B cell (primary cell): ENCODE results near the gene PEA15. TPM values are rescaled to one million over a fixed set of nuclear protein-coding genes. Genes with fewer than 3 reads are reported as not detected.

ENCODE experiments used
- ATAC-seq: fragments of 200-7000 bp; cut with Tn5 transposase; one replicate; pipeline ENCODE4 v1.10.0; 2021; ENCODE audit warnings: low read depth, mild to moderate bottlenecking, moderate number of reproducible peaks, moderate library complexity
- CTCF ChIA-PET: fragments of 350-600 bp; sonication (Branson Sonifier 250); formaldehyde crosslinking; loops from one replicate; lab custom pipeline; 2021; ENCODE audit warnings: antibody characterized with exemption, inconsistent platforms; lab: Charles Lee
- POLR2A ChIA-PET: fragments of 350-600 bp; sonication (Branson Sonifier 250); formaldehyde crosslinking; loops from one replicate; lab custom pipeline; 2021; ENCODE audit warnings: antibody characterized with exemption; lab: Charles Lee
- DNase-seq: peaks from one replicate; pipeline ENCODE4 v3.0.0; 2013
- H2AFZ ChIP-seq: 2 replicates; pipeline ENCODE4 v1.6.1; 2012; ENCODE audit warnings: mild to moderate bottlenecking, low read depth, low read length; ENCODE audit not compliant: insufficient read depth, poor library complexity, severe bottlenecking
- H3K27ac ChIP-seq, 2 donors: 1 replicate in 1 of 2; 2 replicates in 1 of 2; pipeline ENCODE4 v1.5.1; 2012 to 2013; ENCODE audit warnings: low read length in 2 of 2, mild to moderate bottlenecking in 2 of 2, moderate library complexity in 1 of 2
- H3K27me3 ChIP-seq, 4 experiments: fragments of 200-600 bp in 1 of 4; sonication (generic) in 1 of 4; replicated peaks in 1 of 4; 1 replicate in 2 of 4; 2 replicates in 2 of 4; pipeline versions ENCODE4 v1.6.1 to v1.7.0; 2013 to 2016; ENCODE audit warnings: low read length in 3 of 4, mild to moderate bottlenecking in 2 of 4, mixed read lengths in 1 of 4, moderate library complexity in 1 of 4; ENCODE audit not compliant: insufficient read depth in 4 of 4, control insufficient read depth in 3 of 4; ENCODE audit errors: control extremely low read depth in 1 of 4
- H3K36me3 ChIP-seq, 2 experiments: replicated peaks in 1 of 2; 1 replicate in 1 of 2; 2 replicates in 1 of 2; pipeline versions ENCODE4 v1.6.1 to v1.7.1; 2013; ENCODE audit warnings: low read length in 1 of 2; ENCODE audit not compliant: insufficient read depth in 2 of 2, control insufficient read depth in 1 of 2; ENCODE audit errors: control extremely low read depth in 1 of 2, extremely low read depth in 1 of 2
- H3K4me1 ChIP-seq, 2 donors: fragments of 200-600 bp in 1 of 2; sonication (generic) in 1 of 2; 1 replicate in 1 of 2; 2 replicates in 1 of 2; pipeline versions ENCODE4 v1.5.1 to v1.6.1; 2013 to 2017; ENCODE audit warnings: low read length in 2 of 2; ENCODE audit not compliant: control insufficient read depth in 2 of 2, insufficient read depth in 2 of 2
- H3K4me2 ChIP-seq: replicated peaks from 2 replicates; pipeline ENCODE3; 2012; ENCODE audit warnings: mild to moderate bottlenecking, low read depth, low read length; ENCODE audit not compliant: poor library complexity, severe bottlenecking
- H3K4me3 ChIP-seq, 5 experiments: fragments of 200-600 bp in 1 of 5; sonication (generic) in 1 of 5; 1 replicate in 3 of 5; 2 replicates in 2 of 5; pipeline versions ENCODE4 v1.5.1 to v1.7.0; 2011 to 2016; ENCODE audit warnings: low read length in 4 of 5, mild to moderate bottlenecking in 4 of 5, low read depth in 2 of 5, control low read depth in 1 of 5, moderate library complexity in 1 of 5; ENCODE audit not compliant: insufficient read depth in 1 of 5; ENCODE audit errors: control extremely low read depth in 1 of 5, extremely low read depth in 1 of 5
- H3K79me2 ChIP-seq: fragments of 200-600 bp; sonication (generic); one replicate; pipeline ENCODE4 v1.6.0; 2016; ENCODE audit warnings: low read length; ENCODE audit not compliant: control insufficient read depth, insufficient read depth
- H3K9ac ChIP-seq: fragments of 200-600 bp; sonication (generic); 2 replicates; pipeline ENCODE4 v1.6.1; 2017; ENCODE audit warnings: mild to moderate bottlenecking, low read length, moderate library complexity
- H3K9me3 ChIP-seq, 3 donors: one replicate each; pipeline versions ENCODE4 v1.6.1 to v1.7.1; 2013; ENCODE audit warnings: low read length in 2 of 3; ENCODE audit not compliant: control insufficient read depth in 2 of 3, insufficient read depth in 1 of 3; ENCODE audit errors: control extremely low read depth in 1 of 3
- H4K20me1 ChIP-seq: 2 replicates; pipeline ENCODE4 v1.6.0; 2012; ENCODE audit warnings: mild to moderate bottlenecking, low read length; ENCODE audit not compliant: insufficient read depth, control insufficient read depth, poor library complexity, severe bottlenecking
- H3K27ac Mint-ChIP-seq: one replicate; pipeline ENCODE4 v1.8.0; 2021; ENCODE audit warnings: mixed read lengths
- H3K27me3 Mint-ChIP-seq: one replicate; pipeline ENCODE4 v1.8.0; 2021; ENCODE audit warnings: mixed read lengths
- H3K4me1 Mint-ChIP-seq: one replicate; pipeline ENCODE4 v1.8.0; 2021; ENCODE audit warnings: mixed read lengths
- H3K4me3 Mint-ChIP-seq: one replicate; pipeline ENCODE4 v1.8.0; 2021; ENCODE audit warnings: mixed read lengths
- H3K9me3 Mint-ChIP-seq: one replicate; pipeline ENCODE4 v1.8.0; 2022; ENCODE audit warnings: mixed read lengths; ENCODE audit not compliant: insufficient read depth
- EZH2 ChIP-seq: IDR thresholded peaks from 2 replicates; pipeline ENCODE4 v1.6.1; 2012; ENCODE audit warnings: borderline replicate concordance, low read depth, mild to moderate bottlenecking, moderate library complexity, low read length; ENCODE audit not compliant: insufficient read depth, poor library complexity, severe bottlenecking
- WGBS: methylation state at CpG from one replicate; pipeline ENCODE4 v1.1.5; 2013; ENCODE audit warnings: missing lambda C conversion rate; ENCODE audit not compliant: insufficient coverage; 5-methylcytosine and 5-hydroxymethylcytosine counted together
- intact Hi-C: fragments of 100-400 bp; cut with micrococcal nuclease; formaldehyde crosslinking; loops from one replicate; pipeline ENCODE4 v1.10.0; 2022
- polyA minus RNA-seq: library from RNA; depleted of rRNA, polyadenylated mRNA; stranded (reverse); fragments of >200 nt; gene quantifications from 2 replicates; pipeline ENCODE4 v1.2.3, GENCODE V29; 2012
- polyA plus RNA-seq: library from polyadenylated mRNA; depleted of rRNA; stranded (reverse); fragments of >200 nt; gene quantifications from 2 replicates; pipeline ENCODE4 v1.2.3, GENCODE V29; 2012
- total RNA-seq, 2 donors: library from RNA; stranded (reverse); fragments of 120-200 nt in 1 of 2; gene quantifications; 1 replicate in 1 of 2; 2 replicates in 1 of 2; pipeline versions ENCODE4 v1.2.3 to v1.2.4, GENCODE V29; 2013 to 2022
- TF ChIP-seq, protein P1 (sequence below): fragments of 200-600 bp; IDR thresholded peaks from one replicate; pipeline ENCODE4 v1.8.0; 2022; ENCODE audit warnings: antibody characterized with exemption, mild to moderate bottlenecking

Gene PEA15, protein sequence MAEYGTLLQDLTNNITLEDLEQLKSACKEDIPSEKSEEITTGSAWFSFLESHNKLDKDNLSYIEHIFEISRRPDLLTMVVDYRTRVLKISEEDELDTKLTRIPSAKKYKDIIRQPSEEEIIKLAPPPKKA
- total RNA-seq (76.7 and 81.7 TPM in 2 replicates), polyA plus RNA-seq (89.9 and 91.4 TPM in 2 replicates), polyA minus RNA-seq (55.5 and 76.2 TPM in 2 replicates)
- total RNA-seq (2013) = 25.5 TPM

- ChIA-PET CTCF (interaction anchor here (0.6 to 9.7 kb wide), 6 partner anchors 10 to 171 kb away, joined by 3 to 77 read pairs (median 22); no protein-coding TSS in a partner anchor), POLR2A (interaction anchor here (1.0 to 1.6 kb wide), 4 partner anchors 9 to 57 kb away, joined by 3 to 5 read pairs (median 4); partner anchors contain the start of gene DCAF8)
- Histone ChIP-seq H3K4me1 (peaks cover 26 to 35% of the 10 kb centered on the region in 2 donors), H3K9ac (peak within 1 kb of the TSS; percentile 87), H3K36me3 (peaks cover 9 to 19% of the 10 kb centered on the region in 2 experiments), H3K27me3 (no peaks in the 10 kb centered on the region), H3K4me2 (peak within 1 kb of the TSS; percentile 94), H4K20me1 (no peaks in the 10 kb centered on the region), H3K27ac (peak within 1 kb of the TSS; percentile 98 to 99), H3K79me2 (peaks cover 15% of the 10 kb centered on the region), H3K4me3 (peak within 1 kb of the TSS; percentile 44 to 99 (median 92)), H3K9me3 (no peaks in the 10 kb centered on the region), H2AFZ (peak within 1 kb of the TSS; percentile 59)
- Mint-ChIP-seq H3K4me1 (peaks cover 66% of the 10 kb centered on the region), H3K27ac (peak within 1 kb of the TSS; percentile 90), H3K9me3 (no peaks in the 10 kb centered on the region), H3K27me3 (no peaks in the 10 kb centered on the region), H3K4me3 (peak within 1 kb of the TSS; percentile 88)
- under 1% methylated on average over 57 of the region's 76 CpGs for WGBS
- DNase-seq (peak; percentile 77), ATAC-seq (peak; percentile 57)
- TF ChIP-seq EZH2 = no peak
- TF ChIP-seq, protein P1, sequence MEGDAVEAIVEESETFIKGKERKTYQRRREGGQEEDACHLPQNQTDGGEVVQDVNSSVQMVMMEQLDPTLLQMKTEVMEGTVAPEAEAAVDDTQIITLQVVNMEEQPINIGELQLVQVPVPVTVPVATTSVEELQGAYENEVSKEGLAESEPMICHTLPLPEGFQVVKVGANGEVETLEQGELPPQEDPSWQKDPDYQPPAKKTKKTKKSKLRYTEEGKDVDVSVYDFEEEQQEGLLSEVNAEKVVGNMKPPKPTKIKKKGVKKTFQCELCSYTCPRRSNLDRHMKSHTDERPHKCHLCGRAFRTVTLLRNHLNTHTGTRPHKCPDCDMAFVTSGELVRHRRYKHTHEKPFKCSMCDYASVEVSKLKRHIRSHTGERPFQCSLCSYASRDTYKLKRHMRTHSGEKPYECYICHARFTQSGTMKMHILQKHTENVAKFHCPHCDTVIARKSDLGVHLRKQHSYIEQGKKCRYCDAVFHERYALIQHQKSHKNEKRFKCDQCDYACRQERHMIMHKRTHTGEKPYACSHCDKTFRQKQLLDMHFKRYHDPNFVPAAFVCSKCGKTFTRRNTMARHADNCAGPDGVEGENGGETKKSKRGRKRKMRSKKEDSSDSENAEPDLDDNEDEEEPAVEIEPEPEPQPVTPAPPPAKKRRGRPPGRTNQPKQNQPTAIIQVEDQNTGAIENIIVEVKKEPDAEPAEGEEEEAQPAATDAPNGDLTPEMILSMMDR = no peak
- intact Hi-C loops = loop anchor here (2.0 kb wide), 1 partner anchor 57 kb away; the partner anchor contains the start of gene DCAF8
Measured at GRCh38 chr1:160205242-160206035, at the start of gene PEA15. Gene PEA15 (plus strand): TSS chr1:160205384. CDS start chr1:160211545, 6,161 bp downstream.
